MM.1S (cell line): Measurements from ENCODE around the gene MFAP3.

Experiments
- DNase-seq: peaks from one replicate; pipeline ENCODE4 v3.0.0-alpha.2; 2015
- H2AFZ ChIP-seq: fragments of 300-600 bp; sonication (generic); 2 replicates; pipeline ENCODE4 v1.6.0; 2016; ENCODE audit warnings: antibody characterized with exemption, low read length
- H3F3A ChIP-seq: fragments of 300-600 bp; sonication (generic); 2 replicates; pipeline ENCODE4 v1.6.1; 2016; ENCODE audit warnings: mild to moderate bottlenecking, antibody characterized with exemption, low read length, moderate library complexity, mixed read lengths; ENCODE audit not compliant: insufficient read depth
- H3K27ac ChIP-seq: fragments of 300-600 bp; sonication (generic); 2 replicates; pipeline ENCODE4 v1.5.1; 2016; ENCODE audit warnings: mild to moderate bottlenecking, low read length
- H3K27me3 ChIP-seq: fragments of 300-600 bp; sonication (generic); replicated peaks from 2 replicates; pipeline ENCODE4 v1.6.0; 2016; ENCODE audit warnings: low read length; ENCODE audit not compliant: insufficient read depth
- H3K36me3 ChIP-seq: fragments of 300-600 bp; sonication (generic); replicated peaks from 2 replicates; pipeline ENCODE4 v1.6.1; 2016; ENCODE audit warnings: mild to moderate bottlenecking, low read length, mixed read lengths; ENCODE audit not compliant: insufficient read depth
- H3K4me1 ChIP-seq: fragments of 300-600 bp; sonication (generic); 2 replicates; pipeline ENCODE4 v1.6.1; 2016; ENCODE audit warnings: low read length, mixed read lengths
- H3K4me2 ChIP-seq: fragments of 300-600 bp; sonication (generic); 2 replicates; pipeline ENCODE4 v1.6.0; 2016; ENCODE audit warnings: low read depth, low read length
- H3K4me3 ChIP-seq: fragments of 300-600 bp; sonication (generic); 2 replicates; pipeline ENCODE4 v1.5.1; 2016; ENCODE audit warnings: low read length, mixed read lengths
- H3K79me2 ChIP-seq: fragments of 300-600 bp; sonication (generic); 2 replicates; pipeline ENCODE4 v1.6.1; 2016; ENCODE audit warnings: mixed run types, low read length, mixed read lengths
- H3K9ac ChIP-seq: fragments of 300-600 bp; sonication (generic); 2 replicates; pipeline ENCODE4 v1.6.1; 2016; ENCODE audit warnings: low read length, mixed read lengths
- H3K9me2 ChIP-seq: fragments of 300-600 bp; sonication (generic); replicated peaks from 2 replicates; pipeline ENCODE4 v1.6.1; 2016; ENCODE audit warnings: mild to moderate bottlenecking, low read length, mixed read lengths; ENCODE audit not compliant: insufficient read depth
- H3K9me3 ChIP-seq: fragments of 300-600 bp; sonication (generic); replicated peaks from 2 replicates; pipeline ENCODE4 v1.6.1; 2016; ENCODE audit warnings: mild to moderate bottlenecking, low read length, mixed read lengths; ENCODE audit not compliant: insufficient read depth
- H4K20me1 ChIP-seq: fragments of 300-600 bp; sonication (generic); 2 replicates; pipeline ENCODE4 v1.6.1; 2016; ENCODE audit warnings: mild to moderate bottlenecking, low read length, moderate library complexity, mixed read lengths; ENCODE audit not compliant: insufficient read depth
- CTCF ChIP-seq: fragments of 300-600 bp; sonication (generic); IDR thresholded peaks from 2 replicates; pipeline ENCODE4 v1.5.1; 2016; ENCODE audit warnings: antibody characterized with exemption, low read length, mixed read lengths
- EZH2 ChIP-seq: fragments of 300-600 bp; sonication (generic); optimal IDR thresholded peaks from 2 replicates; pipeline ENCODE3; 2017; ENCODE audit warnings: low read depth, mild to moderate bottlenecking, antibody characterized with exemption, low read length, mixed read lengths
- EZH2phosphoT487 ChIP-seq: fragments of 300-600 bp; sonication (generic); IDR thresholded peaks from 2 replicates; pipeline ENCODE4 v1.6.1; 2018; ENCODE audit warnings: antibody characterized with exemption, low read length

Gene MFAP3

DNA sequence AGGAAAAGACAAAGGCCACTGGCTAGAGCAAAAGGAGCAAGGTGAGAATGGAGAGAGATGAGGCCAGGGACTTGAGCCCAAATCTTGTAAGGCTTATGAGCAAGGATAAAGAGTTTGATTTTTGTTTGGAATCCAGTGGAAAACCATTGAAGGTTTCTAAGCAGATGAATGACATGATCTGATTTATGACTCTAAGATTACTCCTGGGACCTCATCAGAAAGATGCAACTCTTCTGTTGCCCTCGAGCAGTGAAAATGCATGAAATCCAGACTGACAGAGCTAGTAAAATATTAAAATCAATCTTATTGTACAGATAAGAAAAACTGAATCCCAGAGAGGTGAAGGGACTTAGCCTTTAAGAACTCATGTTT lies 677 bp downstream of the MFAP3 start:
- H3K79me2 ChIP-seq, result peaks cover 54% of the 10 kb centered on the region

DNA sequence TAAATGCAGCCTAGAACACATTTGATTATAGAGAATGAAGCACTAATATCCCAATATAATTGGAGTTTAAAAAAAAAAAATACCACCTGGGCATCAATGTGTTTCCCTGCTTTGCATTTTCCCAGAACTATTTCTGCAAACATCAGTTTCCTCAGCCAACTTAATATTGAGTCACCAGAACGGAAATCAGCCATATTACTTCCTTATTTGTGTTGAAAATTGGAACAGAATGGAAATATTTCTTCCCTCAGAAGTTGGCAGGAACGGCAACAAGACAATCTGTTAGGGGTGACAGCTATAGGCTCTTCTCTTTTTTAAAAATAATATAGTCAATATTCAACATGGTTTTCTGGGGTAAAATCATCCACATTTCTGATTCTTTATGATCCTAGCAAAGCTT lies 4.0 kb downstream of the MFAP3 start:
- TF ChIP-seq CTCF (no peak), EZH2phosphoT487 (no peak), EZH2 (no peak)
- Histone ChIP-seq H3K4me1 (peaks cover 10% of the 10 kb centered on the region; the same call in 1 of the 2 replicates), H3K9ac (no peak overlapping the region), H3K9me3 (no peaks in the 10 kb centered on the region), H3K27me3 (no peaks in the 10 kb centered on the region), H3K27ac (no peak overlapping the region), H3K9me2 (no peaks in the 10 kb centered on the region), H3K79me2 (peaks cover 80% of the 10 kb centered on the region), H3K36me3 (0 out of 2 replicates have a peak, but pooled peaks cover 2% of the 10 kb centered on the region), H3F3A (peaks cover 9% of the 10 kb centered on the region), H3K4me3 (no peak overlapping the region), H3K4me2 (no peak overlapping the region), H4K20me1 (no peaks in the 10 kb centered on the region), H2AFZ (no peak overlapping the region)
- DNase-seq, result no peak

More for the DNA sequence above, 677 bp downstream of the MFAP3 start:
- H3K9me3 ChIP-seq, result no peaks in the 10 kb centered on the region
- peak overlapping the region; percentile 91 for H3K4me3 ChIP-seq
- peak overlapping the region; percentile 93; the same call in 1 of the 2 replicates for H3K27ac ChIP-seq
- no peaks in the 10 kb centered on the region for H3K9me2 ChIP-seq
- no peaks in the 10 kb centered on the region for H3K36me3 ChIP-seq
- H4K20me1 ChIP-seq, result no peaks in the 10 kb centered on the region
- peak overlapping the region; percentile 89 for H3K4me2 ChIP-seq
- peaks cover 11% of the 10 kb centered on the region for H3F3A ChIP-seq
- DNase-seq, result no peak
- H3K27me3 ChIP-seq, result no peaks in the 10 kb centered on the region
- no peak for TF ChIP-seq EZH2phosphoT487
- no peak for TF ChIP-seq EZH2
- no peak for TF ChIP-seq CTCF
- H2AFZ ChIP-seq, result peak overlapping the region; percentile 95
- peaks cover 10% of the 10 kb centered on the region; the same call in 1 of the 2 replicates for H3K4me1 ChIP-seq
- H3K9ac ChIP-seq, result peak overlapping the region; percentile 86

DNA sequence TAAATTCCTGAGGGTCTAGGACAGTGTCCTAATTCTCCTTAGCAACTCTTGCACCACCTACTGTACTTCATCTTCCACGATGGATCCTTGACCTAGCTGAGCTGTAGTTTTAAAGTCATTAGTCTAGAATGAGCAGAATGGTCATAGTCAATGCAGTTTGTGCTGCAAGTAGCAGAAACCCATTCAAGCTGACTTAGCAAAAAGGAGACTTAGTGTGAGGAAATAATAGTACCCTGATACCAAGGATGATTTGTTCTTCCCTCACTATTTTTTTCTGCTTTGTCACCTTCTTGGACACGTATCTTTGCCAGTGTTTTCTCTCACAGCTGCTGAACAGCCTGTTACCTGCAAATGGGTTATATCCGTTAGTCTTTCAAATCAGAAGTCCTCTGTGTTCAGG lies 5.3 kb downstream of the MFAP3 start:
- H3K27me3 ChIP-seq, result no peaks in the 10 kb centered on the region
- H3K27ac ChIP-seq, result no peak overlapping the region
- H3K4me1 ChIP-seq, result peaks cover 10% of the 10 kb centered on the region; the same call in 1 of the 2 replicates
- no peaks in the 10 kb centered on the region for H3F3A ChIP-seq
- no peaks in the 10 kb centered on the region for H3K9me3 ChIP-seq
- H3K4me2 ChIP-seq, result no peak overlapping the region
- no peak for DNase-seq
- 0 out of 2 replicates have a peak, but pooled peaks cover 2% of the 10 kb centered on the region for H3K36me3 ChIP-seq
- no peak overlapping the region for H3K4me3 ChIP-seq
- peaks cover 82% of the 10 kb centered on the region for H3K79me2 ChIP-seq
- no peak overlapping the region for H3K9ac ChIP-seq
- H2AFZ ChIP-seq, result no peak overlapping the region
- no peaks in the 10 kb centered on the region for H3K9me2 ChIP-seq
- H4K20me1 ChIP-seq, result no peaks in the 10 kb centered on the region
- no peak for TF ChIP-seq CTCF
- TF ChIP-seq EZH2phosphoT487, result no peak
- no peak for TF ChIP-seq EZH2
